GM19351 (cell line): ENCODE results near the gene RAB12.

ENCODE experiments used
- ATAC-seq: cut with Tn5 transposase; IDR thresholded peaks from one replicate; pipeline ENCODE4 v1.9.1; 2021; ENCODE audit warnings: mild to moderate bottlenecking, moderate library complexity; ENCODE audit not compliant: unreplicated experiment

RAB12 gene

DNA sequence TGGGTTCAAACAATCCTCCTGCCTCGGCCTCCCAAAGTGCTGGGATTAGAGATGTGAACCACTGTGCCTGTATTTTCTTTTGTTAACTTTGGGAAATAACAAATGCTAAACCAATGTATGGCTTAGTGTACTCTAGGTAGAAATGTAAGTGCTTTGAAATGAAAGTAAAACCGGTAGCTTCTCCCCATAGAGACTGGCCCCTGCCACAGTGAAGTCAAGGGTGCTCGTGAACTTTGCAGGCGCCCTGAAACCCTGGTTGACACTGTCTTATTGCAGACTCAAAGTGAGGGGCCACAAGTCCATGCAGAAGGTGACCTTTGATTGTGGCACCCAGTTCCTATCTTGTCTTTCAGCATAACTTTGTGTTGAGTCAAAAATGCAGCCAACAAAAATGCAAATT is 72.0 kb downstream of the RAB12 start:
- ATAC-seq = no peak

DNA sequence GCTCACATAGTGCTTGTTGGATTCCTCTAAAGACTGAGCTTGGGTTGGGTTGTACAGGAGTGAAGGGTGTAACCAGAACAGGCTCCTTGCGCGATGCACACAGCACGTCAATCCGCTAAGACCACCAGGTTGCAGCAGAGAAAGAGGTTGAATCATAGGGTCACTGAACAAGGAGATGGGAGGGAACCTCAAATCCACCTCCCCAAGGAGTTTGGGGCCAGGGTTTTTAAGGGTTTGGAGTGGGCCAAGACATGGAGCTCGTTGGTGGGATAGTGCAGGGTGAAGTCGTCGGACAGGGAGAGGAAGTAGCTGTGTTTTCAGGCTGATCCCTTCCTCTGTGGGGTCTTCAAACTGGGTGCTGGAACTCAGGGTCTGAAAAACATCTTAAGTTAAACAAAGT is 75.3 kb downstream of the RAB12 start:
- ATAC-seq = no peak

DNA sequence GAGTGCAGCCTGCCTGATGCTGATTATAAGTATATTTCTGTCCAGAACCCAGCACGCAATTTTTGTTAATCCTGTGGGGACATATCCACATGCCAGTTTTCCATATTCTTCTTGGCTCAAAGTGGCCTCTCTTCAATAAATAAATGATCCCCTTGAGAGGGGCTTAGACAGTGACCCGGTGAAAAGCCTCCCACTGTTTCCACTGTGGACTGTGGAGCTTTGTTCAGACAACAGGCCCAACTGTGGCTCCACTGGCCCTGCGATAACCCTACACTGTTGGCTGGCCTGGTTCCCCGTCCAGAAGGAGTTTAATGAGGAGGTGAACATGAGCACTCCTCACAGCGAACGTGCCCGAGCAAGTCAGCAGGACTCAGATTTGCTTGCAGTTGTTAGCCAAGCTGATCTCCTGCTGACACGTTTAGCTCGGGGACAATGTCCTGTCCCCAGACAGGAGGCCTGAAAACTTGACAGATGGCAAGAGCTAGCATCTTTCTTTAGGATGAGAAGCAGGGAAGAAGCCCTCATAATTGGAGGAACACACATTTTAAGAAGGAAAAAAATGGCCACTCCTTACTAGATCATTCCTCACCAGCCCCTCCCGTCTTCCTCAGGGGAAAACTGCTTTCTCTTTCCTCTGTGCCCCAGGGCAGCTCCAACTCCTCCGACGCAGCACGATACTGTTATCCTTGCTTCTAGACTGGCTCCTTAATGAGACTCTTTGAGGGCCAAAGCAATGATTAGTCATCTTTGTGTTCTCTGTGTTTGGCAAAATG is 76.1 kb downstream of the RAB12 start:
- no peak for ATAC-seq

DNA sequence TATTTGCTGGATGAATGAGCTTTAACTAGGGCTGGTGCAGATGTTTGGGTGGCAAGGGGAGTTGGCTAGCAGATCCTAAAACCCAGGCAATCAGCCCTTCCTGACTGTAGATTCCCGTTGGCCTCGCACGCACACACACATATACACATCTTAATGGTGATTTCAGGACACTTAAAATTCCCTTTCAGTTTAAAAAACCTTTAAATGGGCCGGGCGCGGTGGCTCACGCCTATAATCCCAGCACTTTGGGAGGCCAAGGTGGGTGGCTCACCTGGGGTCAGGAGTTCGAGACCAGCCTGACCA is 76.6 kb downstream of the RAB12 start:
- ATAC-seq = no peak

DNA sequence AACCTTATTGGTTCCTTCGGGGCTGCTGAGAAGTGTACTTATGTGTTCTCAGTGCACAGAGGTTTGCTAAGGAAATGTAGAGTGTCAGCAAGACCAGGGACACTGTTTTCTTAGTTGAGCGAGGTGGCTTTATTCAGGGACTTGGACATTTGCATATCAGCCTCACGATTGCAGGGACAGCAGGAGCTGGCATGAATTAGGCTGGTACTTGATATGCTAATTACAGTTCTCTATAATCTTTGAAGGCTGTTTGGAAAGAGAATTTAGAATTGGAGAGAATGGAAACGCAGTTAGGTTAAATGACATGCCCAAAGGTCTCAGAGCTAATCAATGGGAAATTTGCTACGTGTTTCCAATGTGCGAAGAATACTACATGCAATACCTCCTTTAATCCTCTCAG is 77.4 kb downstream of the RAB12 start:
- ATAC-seq = no peak

DNA sequence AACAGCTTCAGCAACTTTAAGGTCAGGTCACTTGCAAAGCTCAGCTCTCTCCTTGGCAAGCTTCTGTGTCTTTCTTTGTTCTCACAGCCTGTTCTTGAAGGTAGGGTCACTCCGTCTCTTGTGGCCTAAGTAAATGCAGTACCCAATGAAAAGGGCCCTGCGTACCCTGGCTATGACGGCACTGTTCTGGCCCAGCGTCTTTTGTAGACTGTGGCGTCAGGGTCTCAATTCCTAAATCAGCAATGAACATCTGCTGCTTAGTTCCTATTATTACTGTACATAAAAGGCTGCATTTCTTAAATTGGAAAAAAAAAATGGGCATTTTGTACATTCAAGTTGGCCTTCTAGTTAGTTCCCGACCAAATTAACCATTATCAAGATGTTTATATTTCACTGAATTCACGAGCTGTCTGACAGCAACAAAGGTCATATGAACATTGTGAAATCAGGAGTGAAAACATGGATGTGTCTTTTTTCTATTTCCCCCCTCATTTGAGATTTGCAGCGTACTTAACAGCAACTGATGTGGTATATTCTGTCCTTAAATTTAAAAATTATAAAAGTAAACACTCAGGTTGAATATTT is 79.1 kb downstream of the RAB12 start:
- no peak for ATAC-seq

DNA sequence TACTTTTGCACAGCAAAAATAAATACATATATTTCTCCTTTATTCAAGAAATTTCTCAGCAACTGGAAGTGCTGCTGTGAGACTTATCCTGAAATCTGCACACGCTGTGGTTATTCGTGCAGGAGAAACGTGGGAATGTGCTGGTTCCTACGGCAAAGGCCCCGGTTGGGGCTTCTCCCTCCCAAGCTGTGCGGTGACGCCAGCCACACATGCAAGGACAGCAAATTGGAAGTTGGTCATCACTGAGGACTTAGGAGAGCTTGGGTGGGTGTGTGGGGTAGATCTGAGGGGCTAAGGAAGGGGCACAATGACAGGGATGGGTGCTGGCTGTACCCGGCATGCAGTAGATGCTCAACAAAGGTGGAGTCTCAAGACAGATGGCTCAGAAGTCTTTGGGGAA is 79.6 kb downstream of the RAB12 start:
- ATAC-seq = no peak
